Ishikawa (cell line): ENCODE results near the gene CLDN4.

Experiments
- CEBPB ChIP-seq: IDR thresholded peaks from 2 replicates; pipeline ENCODE4 v1.6.1; 2012
- EGR1 ChIP-seq: IDR thresholded peaks from 2 replicates; pipeline ENCODE4 v1.6.1; 2012
- EP300 ChIP-seq: IDR thresholded peaks from 2 replicates; pipeline ENCODE4 v1.6.1; 2012; ENCODE audit warnings: borderline replicate concordance
- FOXM1 ChIP-seq: IDR thresholded peaks from 2 replicates; pipeline ENCODE4 v1.6.1; 2012; ENCODE audit warnings: low read depth, borderline replicate concordance
- MAX ChIP-seq: IDR thresholded peaks from 2 replicates; pipeline ENCODE4 v1.6.1; 2012
- NFIC ChIP-seq: IDR thresholded peaks from 2 replicates; pipeline ENCODE4 v1.6.1; 2012
- RAD21 ChIP-seq: IDR thresholded peaks from 2 replicates; pipeline ENCODE4 v1.6.1; 2012; ENCODE audit warnings: low read depth
- REST ChIP-seq: IDR thresholded peaks from 2 replicates; pipeline ENCODE4 v1.6.1; 2012; ENCODE audit warnings: low read depth, mild to moderate bottlenecking
- TAF1 ChIP-seq: IDR thresholded peaks from 2 replicates; pipeline ENCODE4 v1.6.1; 2012; ENCODE audit warnings: low read depth, mild to moderate bottlenecking
- TCF12 ChIP-seq: IDR thresholded peaks from 2 replicates; pipeline ENCODE4 v1.6.1; 2012; ENCODE audit warnings: low read depth
- TEAD4 ChIP-seq: IDR thresholded peaks from 2 replicates; pipeline ENCODE4 v1.6.1; 2012
- USF1 ChIP-seq: IDR thresholded peaks from 2 replicates; pipeline ENCODE4 v1.6.1; 2012
- YY1 ChIP-seq: IDR thresholded peaks from 2 replicates; pipeline ENCODE4 v1.6.1; 2012; ENCODE audit warnings: low read depth

- TF ChIP-seq TAF1 (no peak), REST (no peak), YY1 (no peak), EP300 (no peak), TEAD4 (no peak), NFIC (no peak), CEBPB (no peak), USF1 (no peak), FOXM1 (no peak), MAX (no peak), EGR1 (no peak), TCF12 (no peak), RAD21 (no peak)
These were observed 695 bp upstream of the CLDN4 start for GRCh38 chr7:73829921-73830680.
